SW 1271 (cell line): ENCODE measurements around the gene DGLUCY.
"Not testable (repeated sequence)": the region's sequence is repeated elsewhere in the genome, so short reads cannot be mapped to it uniquely, and the experiment has no call there.

Experiments
- DNase-seq, 2 experiments: peaks; one replicate each; lab custom pipeline; 2025; lab: John Stamatoyannopoulos, UW

Gene DGLUCY

GRCh38 chr14:91113829-91114078 lies at the start of gene DGLUCY:
TSS of gene DGLUCY (plus strand) at chr14:91114073. CDS start at chr14:91160295, 46,222 bp downstream.
- DNase-seq: peak in 1 of 2 experiments; percentile 85

GRCh38 chr14:91065266-91065665 lies 48.6 kb upstream of the DGLUCY start:
- DNase-seq: no peak

GRCh38 chr14:91067186-91067585 lies 46.7 kb upstream of the DGLUCY start:
- no peak for DNase-seq

GRCh38 chr14:91068642-91069041 lies 45.2 kb upstream of the DGLUCY start:
- DNase-seq: no peak

GRCh38 chr14:91070572-91070971 lies 43.3 kb upstream of the DGLUCY start:
- DNase-seq: no peak

GRCh38 chr14:91075553-91075952 lies 38.3 kb upstream of the DGLUCY start:
- no peak for DNase-seq

- no peak for DNase-seq
Measured at GRCh38 chr14:91078095-91078737, 35.7 kb upstream of the DGLUCY start.

- no peak for DNase-seq
Measured at GRCh38 chr14:91080071-91080470, 33.8 kb upstream of the DGLUCY start.

- no peak for DNase-seq
Measured at GRCh38 chr14:91082282-91082681, 31.6 kb upstream of the DGLUCY start.

- no peak for DNase-seq
Measured at GRCh38 chr14:91084516-91084915, 29.4 kb upstream of the DGLUCY start.

- DNase-seq: not testable (repeated sequence)
Measured at GRCh38 chr14:91087470-91087869, 26.4 kb upstream of the DGLUCY start.

- no peak for DNase-seq
Measured at GRCh38 chr14:91088585-91089235, 25.2 kb upstream of the DGLUCY start.

GRCh38 chr14:91089958-91090535 lies 23.8 kb upstream of the DGLUCY start:
- DNase-seq: no peak

- DNase-seq: no peak
Measured at GRCh38 chr14:91090743-91091142, 23.1 kb upstream of the DGLUCY start.

GRCh38 chr14:91092073-91092472 lies 21.8 kb upstream of the DGLUCY start:
- no peak for DNase-seq

GRCh38 chr14:91093743-91094472 lies 20.0 kb upstream of the DGLUCY start:
- DNase-seq: not testable (repeated sequence)

GRCh38 chr14:91094772-91095171 lies 19.1 kb upstream of the DGLUCY start:
- DNase-seq: no peak

- DNase-seq: no peak
Measured at GRCh38 chr14:91095178-91095577, 18.7 kb upstream of the DGLUCY start.

- DNase-seq: not testable (repeated sequence)
Measured at GRCh38 chr14:91097657-91098056, 16.2 kb upstream of the DGLUCY start.

- no peak for DNase-seq
Measured at GRCh38 chr14:91098591-91098990, 15.3 kb upstream of the DGLUCY start.

- no peak for DNase-seq
Measured at GRCh38 chr14:91100102-91100501, 13.8 kb upstream of the DGLUCY start.

GRCh38 chr14:91103116-91103515 lies 10.8 kb upstream of the DGLUCY start:
- no peak for DNase-seq
